ENCODE data around the gene HNRNPH1.

The HNRNPH1 gene

DNA sequence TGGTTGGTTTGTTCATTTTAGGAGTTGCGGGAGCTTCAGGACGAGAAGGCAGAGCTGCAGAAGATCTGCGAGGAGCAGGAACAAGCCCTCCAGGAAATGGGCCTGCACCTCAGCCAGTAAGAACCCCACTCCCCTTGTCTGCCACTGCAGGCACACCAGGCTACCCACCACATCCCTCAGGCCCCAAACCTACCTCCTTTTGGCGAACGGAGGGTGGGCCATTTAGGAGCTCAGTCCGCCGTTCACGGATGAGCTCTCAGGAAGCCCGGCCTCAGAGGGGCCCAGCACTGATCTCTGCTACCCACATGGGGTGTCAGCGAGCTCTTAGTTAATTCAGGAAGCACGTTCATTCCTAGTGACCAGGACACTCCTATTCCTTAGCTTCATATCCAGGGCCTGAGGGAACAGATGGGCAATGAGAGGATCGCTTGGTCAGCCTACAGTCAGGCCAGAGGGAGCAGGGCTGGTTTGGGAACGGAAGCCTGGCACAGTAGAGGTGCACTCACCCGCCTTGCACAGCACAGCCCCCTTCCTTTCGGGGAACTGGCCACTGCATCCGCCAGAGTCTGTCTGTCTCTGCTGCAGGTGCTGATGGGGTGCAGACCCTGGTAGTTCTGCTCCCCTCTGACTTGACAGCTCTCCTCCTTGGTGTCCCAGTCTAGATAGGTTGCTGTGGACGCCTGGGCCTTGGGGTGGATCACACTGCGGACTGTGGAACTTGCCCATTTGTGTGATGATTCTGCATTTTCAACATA is 21.4 kb downstream of the HNRNPH1 start:
- no peak for DNase-seq

GRCh38 chr5:179599973-179600372 is 23.5 kb downstream of the HNRNPH1 start:
- no peak for DNase-seq

GRCh38 chr5:179599566-179599965 is 23.9 kb downstream of the HNRNPH1 start:
- no peak for DNase-seq

GRCh38 chr5:179599100-179599499 is 24.4 kb downstream of the HNRNPH1 start:
- DNase-seq, result peak; percentile 38

- peak; percentile 13 for DNase-seq
These were observed 27.1 kb downstream of the HNRNPH1 start for GRCh38 chr5:179596421-179596820.

DNA sequence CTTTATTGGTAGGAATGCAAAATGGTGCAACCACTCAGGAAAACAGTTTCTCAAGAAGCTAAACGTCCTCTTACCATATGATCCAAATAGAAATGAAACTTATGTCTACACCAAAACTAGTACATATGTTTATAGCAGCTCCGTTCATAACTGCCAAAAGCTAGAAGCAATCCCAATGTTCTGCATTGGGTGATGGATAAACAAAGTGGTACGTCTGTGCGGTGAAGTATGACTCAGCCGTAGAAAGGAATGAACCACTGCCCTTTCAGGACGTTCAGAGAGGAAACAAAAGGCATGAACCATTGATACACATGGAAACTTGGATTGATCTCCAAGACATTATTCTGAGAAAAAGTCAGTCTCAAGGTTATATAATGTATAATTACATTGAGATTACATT is 27.6 kb downstream of the HNRNPH1 start:
- no peak for DNase-seq

DNA sequence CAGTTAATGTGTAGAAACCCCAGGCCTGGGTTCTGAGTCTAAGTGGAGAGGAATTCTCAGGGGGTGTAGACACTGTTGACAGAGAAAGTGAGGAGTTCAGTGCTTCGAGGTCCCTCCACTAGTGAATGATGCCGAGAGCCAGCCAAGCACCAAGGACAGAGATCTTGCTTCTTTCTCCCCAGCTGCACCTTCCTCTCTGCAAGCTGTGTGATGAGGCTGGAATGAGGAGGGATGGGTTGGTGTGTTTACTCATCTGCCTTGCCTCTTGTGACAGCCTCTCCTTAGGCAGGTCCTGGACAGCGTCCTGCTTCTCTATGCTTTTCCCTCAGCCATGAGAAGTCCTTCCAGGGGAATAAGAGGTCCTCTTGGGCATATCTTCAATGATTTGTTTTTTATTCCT is 35.3 kb downstream of the HNRNPH1 start:
- no peak for DNase-seq

DNA sequence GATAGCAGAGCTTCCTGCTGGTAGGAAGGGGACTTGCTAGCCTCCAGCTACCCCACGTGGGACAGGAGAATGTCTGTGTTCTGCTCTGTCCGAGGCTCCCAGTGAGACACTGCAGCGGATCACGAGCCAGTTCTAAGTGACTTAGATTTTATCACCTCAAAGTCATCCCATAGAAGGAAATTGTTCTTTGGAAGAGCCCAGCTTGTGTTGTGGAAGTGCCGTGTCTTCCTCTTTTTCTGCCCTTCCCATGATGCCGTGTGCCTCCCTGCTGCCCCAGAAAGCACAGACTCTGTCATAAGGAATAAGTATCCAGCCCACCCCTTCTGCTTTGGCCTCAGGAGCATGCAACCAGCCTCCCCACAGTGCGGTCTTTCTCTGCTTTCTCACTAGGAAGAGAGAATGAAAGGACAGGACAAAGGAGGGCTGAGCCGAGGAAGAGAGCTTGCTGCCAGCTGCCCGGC is 37.5 kb downstream of the HNRNPH1 start:
- no peak for DNase-seq

- no peak for DNase-seq
These were observed 46.0 kb downstream of the HNRNPH1 start for GRCh38 chr5:179577286-179577960.

- DNase-seq, result no peak
These were observed 51.1 kb downstream of the HNRNPH1 start for GRCh38 chr5:179572386-179572785.

GRCh38 chr5:179568721-179569120 is 54.8 kb downstream of the HNRNPH1 start:
- DNase-seq, result no peak

GRCh38 chr5:179564526-179564925 is 58.9 kb downstream of the HNRNPH1 start:
- DNase-seq, result no peak

Data from activated CD8-positive, alpha-beta memory T cell treated with anti-CD3 and anti-CD28 coated beads, Interleukin-2, amount 50 U/mL, for 48 hours (primary cell).